Stimulated activated memory B cell treated with anti-CD40 and anti-IgM and Interleukin-4, amounts not matched to agents 10 μg/mL and 1 μg/mL and 100 μg/mL, for 72 hours (primary cell): Measurements from ENCODE around the gene ENPP6.

ENCODE experiments used
- ATAC-seq: fragments of 150-1000 bp; cut with Tn5 transposase; 2 replicates; pipeline ENCODE4 v1.10.0; 2021
- H3K27ac Mint-ChIP-seq: one replicate; pipeline ENCODE4 v1.8.0; 2022; ENCODE audit warnings: mild to moderate bottlenecking, mixed read lengths
- H3K27me3 Mint-ChIP-seq: one replicate; pipeline ENCODE4 v1.8.0; 2022; ENCODE audit warnings: mixed read lengths
- H3K36me3 Mint-ChIP-seq: one replicate; pipeline ENCODE4 v1.8.0; 2022; ENCODE audit warnings: mixed read lengths
- H3K4me1 Mint-ChIP-seq: one replicate; pipeline ENCODE4 v1.8.0; 2022; ENCODE audit warnings: mixed read lengths
- H3K4me3 Mint-ChIP-seq: one replicate; pipeline ENCODE4 v1.8.0; 2022; ENCODE audit warnings: mild to moderate bottlenecking, moderate library complexity, mixed read lengths
- H3K9me3 Mint-ChIP-seq: one replicate; pipeline ENCODE4 v1.8.0; 2022; ENCODE audit warnings: mixed read lengths

Gene ENPP6

DNA sequence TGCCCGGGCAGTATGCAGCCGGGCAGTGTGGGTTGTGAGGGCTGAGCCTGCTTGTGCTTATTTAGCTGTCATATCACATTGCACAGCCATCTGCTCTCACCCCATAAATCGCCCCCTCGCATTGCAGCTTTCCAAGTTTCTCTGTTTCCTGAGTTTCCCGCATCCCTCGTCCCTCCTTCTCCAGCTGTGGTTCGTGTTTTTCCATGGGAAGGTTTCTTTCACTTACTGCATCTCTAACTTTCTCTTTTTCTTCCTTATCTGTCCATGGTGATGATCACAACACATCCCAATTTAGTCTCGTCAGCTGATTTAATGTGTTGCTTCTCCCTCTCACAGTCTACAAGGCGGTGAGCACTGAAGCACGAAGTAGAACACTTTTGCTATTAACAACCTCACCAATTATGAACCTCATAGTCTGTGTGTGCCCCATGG, 118.1 kb downstream of the ENPP6 start:
- Mint-ChIP-seq H3K36me3 (no peaks in the 10 kb centered on the region), H3K4me3 (no peak overlapping the region), H3K27ac (no peak overlapping the region), H3K27me3 (peaks cover 39% of the 10 kb centered on the region), H3K4me1 (peaks cover 7% of the 10 kb centered on the region), H3K9me3 (no peaks in the 10 kb centered on the region)
- ATAC-seq: no peak

DNA sequence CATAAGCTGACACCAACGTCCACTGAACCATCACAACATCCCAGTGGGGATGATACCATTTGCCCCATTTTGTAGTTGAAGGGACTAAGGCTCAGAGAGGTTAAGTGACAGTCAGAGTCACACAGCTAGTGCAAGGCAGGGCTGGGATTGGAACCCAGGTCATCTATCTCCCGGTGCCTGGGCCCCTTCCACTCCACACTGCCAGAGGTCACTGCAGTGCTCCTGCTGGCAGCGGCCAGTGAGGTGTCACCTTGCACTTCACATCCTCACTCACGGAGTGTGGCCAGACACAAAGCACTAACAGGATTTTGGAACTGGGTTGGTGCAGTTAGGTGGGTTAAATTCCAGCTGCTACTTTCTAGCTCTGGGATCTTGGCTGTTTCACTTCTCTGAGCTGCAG, 118.7 kb downstream of the ENPP6 start:
- Mint-ChIP-seq H3K4me1 (peaks cover 7% of the 10 kb centered on the region), H3K27me3 (peaks cover 38% of the 10 kb centered on the region)
- no peak for ATAC-seq

DNA sequence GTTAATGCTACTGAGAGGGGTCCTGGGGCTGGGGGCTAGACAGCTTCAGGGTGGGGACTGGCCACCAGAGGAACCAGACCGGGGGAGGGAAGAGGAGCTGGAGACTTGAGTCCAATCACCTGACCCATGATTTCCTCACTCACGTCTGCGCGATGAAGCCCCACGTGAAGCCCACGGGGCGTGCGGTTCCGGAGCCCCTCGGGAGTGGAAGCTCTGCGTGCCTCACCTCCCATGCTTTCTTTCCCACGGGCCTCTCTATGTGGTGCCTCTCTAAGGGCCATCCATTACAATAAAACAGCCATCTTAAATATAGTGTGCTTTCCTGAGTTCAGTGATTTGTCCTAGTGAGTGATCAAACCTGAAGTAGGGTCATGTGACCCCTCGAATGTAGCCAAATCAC, 119.9 kb downstream of the ENPP6 start:
- Mint-ChIP-seq H3K36me3 (no peaks in the 10 kb centered on the region), H3K4me3 (no peak overlapping the region), H3K27me3 (peaks cover 38% of the 10 kb centered on the region), H3K4me1 (peaks cover 7% of the 10 kb centered on the region), H3K9me3 (no peaks in the 10 kb centered on the region), H3K27ac (no peak overlapping the region)
- ATAC-seq: no peak

More for the DNA sequence above, 118.7 kb downstream of the ENPP6 start:
- Mint-ChIP-seq H3K4me3 (no peak overlapping the region), H3K9me3 (no peaks in the 10 kb centered on the region), H3K36me3 (no peaks in the 10 kb centered on the region), H3K27ac (no peak overlapping the region)

DNA sequence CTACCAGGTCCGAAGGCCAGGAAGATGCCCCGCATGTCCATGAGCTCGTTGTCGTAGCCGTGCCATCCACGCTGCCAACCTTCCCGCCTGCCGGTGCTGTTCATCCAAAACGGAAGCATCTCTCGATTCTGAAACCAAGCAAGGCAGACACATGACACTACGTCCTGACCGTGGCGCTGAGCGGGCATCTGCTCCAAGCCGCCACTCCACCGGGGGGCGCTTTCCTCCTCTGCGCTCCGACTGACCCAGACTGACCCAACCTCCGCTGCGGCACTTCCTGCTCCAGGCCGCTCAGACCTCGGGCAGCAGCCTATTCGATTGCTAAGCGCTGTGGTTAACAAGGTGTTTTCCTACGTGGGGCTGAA, 120.5 kb downstream of the ENPP6 start:
- ATAC-seq: no peak
- no peaks in the 10 kb centered on the region for H3K36me3 Mint-ChIP-seq
- no peak overlapping the region for H3K27ac Mint-ChIP-seq

DNA sequence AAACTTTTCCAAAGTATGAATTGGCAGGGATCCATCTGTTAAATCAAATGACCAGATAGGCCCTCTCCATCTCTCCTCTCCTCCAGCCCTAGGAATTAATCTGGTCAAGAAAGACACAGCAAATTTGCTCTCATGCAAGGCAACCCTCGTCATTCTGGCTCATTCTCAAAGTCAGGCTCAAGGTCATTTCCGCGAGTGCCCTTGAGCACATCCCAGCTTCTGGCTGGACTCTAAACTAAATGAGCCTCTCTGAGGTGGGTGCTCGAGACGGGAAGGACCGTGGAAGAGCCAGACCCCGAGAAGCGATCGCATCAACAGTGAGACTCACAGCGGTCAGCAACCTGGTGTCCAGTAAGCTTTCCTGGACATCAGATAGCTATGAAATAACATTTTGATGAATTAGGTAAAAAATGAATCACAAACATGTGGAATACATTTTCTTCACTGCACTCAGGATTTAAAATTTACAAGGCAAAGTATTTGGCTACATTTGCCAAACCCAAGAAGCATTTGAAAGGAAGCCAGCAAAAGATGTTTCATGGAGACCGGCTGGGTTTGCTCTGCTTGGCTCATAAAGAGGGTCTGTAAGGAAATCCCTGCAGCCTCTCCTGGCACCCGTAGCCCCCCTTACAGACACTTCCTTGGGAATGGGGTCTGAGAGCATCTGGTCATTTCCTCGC, 121.0 kb downstream of the ENPP6 start:
- Mint-ChIP-seq H3K36me3 (no peaks in the 10 kb centered on the region), H3K27ac (no peak overlapping the region), H3K4me3 (peak overlapping the region; percentile 43), H3K4me1 (peaks cover 7% of the 10 kb centered on the region), H3K9me3 (no peaks in the 10 kb centered on the region), H3K27me3 (peaks cover 38% of the 10 kb centered on the region)
- no peak for ATAC-seq

More for the DNA sequence above, 120.5 kb downstream of the ENPP6 start:
- H3K4me3 Mint-ChIP-seq: peak overlapping the region; percentile 43
- peaks cover 7% of the 10 kb centered on the region for H3K4me1 Mint-ChIP-seq
- peaks cover 38% of the 10 kb centered on the region for H3K27me3 Mint-ChIP-seq
- no peaks in the 10 kb centered on the region for H3K9me3 Mint-ChIP-seq

DNA sequence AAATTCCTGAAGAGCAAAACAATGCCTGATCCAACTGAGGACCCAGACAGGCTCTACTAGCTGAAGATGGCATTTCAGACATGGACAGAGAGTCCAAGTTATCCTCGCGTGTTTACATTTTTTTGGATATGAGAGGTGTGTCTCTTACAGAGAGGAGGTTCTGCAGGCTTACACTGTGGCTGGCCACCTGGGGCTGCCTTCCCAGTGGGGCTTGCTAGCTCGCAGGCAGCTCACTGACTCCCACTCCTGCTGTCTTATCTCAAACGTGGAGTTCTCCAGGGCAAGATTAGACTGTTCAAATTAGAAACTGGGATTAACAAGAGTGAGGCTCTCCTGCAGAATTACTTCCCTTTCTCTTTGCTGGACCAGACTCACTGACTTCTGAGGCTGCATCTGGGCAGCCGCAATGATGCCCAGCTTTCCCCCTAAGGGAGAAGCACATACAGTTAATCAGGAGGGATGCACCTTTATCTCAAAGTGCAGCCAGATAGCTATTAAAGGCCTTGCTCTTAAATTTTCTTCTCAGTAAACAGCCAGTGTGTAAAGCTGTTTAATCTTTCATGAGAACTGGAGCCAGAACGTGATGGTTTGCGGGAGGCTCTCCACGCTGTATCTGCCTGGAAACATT, 123.0 kb downstream of the ENPP6 start:
- H3K4me3 Mint-ChIP-seq: no peak overlapping the region
- H3K9me3 Mint-ChIP-seq: no peaks in the 10 kb centered on the region
- H3K27ac Mint-ChIP-seq: no peak overlapping the region
- H3K27me3 Mint-ChIP-seq: peaks cover 34% of the 10 kb centered on the region
- no peaks in the 10 kb centered on the region for H3K36me3 Mint-ChIP-seq
- no peak for ATAC-seq
- H3K4me1 Mint-ChIP-seq: peaks cover 4% of the 10 kb centered on the region

DNA sequence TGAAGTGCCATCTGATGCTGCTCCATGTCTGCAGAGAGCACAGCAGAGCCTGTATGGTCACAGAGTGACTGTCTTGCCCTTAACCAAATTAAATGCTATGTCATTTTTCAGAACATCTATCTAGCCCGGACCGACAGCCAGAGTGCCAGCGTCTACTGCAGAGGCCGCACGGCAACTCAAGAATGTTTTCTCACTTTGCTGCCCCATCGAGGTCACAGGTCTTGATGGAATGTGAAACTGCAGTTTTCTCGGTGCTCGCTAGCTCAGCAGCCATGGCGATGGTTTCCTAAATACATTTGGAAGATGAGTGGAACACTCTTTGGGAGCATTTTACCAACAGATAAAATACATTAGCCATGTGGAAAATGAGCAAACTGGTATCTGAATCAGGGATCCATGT, 125.7 kb downstream of the ENPP6 start:
- H3K4me3 Mint-ChIP-seq: no peak overlapping the region
- no peak for ATAC-seq
- H3K9me3 Mint-ChIP-seq: no peaks in the 10 kb centered on the region
- H3K27me3 Mint-ChIP-seq: peaks cover 11% of the 10 kb centered on the region
- no peak overlapping the region for H3K27ac Mint-ChIP-seq
- H3K4me1 Mint-ChIP-seq: no peaks in the 10 kb centered on the region
- H3K36me3 Mint-ChIP-seq: no peaks in the 10 kb centered on the region

DNA sequence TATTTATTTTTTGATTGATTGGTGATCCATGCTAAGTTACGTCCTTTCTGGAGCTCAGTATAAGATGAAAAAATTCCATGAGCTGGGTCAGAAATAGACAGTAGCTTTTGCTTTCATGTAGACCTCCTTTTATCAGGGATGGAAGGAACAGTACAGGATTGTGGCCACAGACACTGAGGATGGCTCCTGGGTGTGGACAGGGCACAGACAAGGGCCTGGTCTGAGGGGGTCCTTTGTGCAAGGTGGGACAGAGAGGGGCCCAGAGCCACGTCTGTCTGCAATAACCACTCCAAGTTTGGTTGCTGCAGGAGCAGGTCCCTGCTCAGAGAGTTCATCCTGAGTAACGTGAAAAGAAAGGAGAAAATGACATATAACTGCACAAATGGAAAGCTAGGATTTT, 127.1 kb downstream of the ENPP6 start:
- Mint-ChIP-seq H3K4me3 (no peak overlapping the region), H3K27ac (no peak overlapping the region), H3K4me1 (no peaks in the 10 kb centered on the region), H3K36me3 (no peaks in the 10 kb centered on the region), H3K9me3 (no peaks in the 10 kb centered on the region), H3K27me3 (peaks cover 10% of the 10 kb centered on the region)
- no peak for ATAC-seq

DNA sequence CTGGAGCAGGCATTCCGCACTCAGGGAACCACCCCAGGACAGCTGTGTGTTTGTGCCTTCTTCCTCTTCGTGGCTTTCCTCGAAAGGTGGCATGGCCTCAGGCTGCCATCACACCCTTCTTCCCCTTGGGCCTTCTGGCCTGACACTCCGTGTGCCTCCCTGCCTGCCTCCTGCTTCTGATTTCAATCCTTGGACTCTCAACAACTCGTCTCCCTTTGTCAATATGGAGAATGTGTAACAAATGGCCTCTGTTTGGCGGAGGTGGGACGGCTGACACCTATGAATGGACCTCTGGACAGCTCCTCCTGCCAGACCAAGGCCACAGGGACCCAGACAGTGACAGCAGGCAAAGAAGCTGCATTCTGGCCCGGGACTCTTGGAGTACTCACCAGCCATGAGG, 137.0 kb downstream of the ENPP6 start:
- peaks cover 5% of the 10 kb centered on the region for H3K9me3 Mint-ChIP-seq
- no peak for ATAC-seq
- H3K27me3 Mint-ChIP-seq: peaks cover 59% of the 10 kb centered on the region

DNA sequence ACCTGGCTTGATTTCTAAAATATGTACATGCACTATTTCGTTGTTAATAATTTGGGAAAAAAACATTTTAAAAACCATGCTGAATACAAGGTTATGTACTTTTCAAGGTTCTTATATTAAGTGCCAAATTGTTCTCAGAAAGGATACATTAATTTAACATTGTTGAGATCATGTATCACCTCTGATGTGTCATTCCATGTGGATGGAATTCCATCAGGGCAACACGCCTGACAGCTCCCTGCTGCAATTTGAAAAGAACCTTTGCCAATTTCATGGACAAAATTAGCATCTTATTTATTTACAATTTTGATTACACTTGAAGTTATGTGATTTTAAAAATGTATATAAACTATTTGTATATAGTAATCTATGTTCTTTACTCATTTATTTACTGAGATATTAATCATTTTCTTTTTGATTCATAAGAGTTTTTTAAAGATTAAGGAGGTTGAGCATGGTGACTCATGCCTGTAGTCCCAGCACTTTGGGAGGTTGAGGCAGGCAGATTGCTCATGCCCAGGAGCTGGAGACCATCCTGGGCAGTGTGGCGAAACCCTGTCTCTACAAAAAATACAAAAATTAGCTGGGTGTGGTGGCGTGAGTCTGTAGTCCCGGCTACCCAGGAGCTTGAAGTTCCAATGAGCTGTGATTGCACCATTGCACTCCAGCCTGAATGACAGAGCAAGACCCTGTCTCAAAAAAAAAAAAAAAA, 142.8 kb downstream of the ENPP6 start:
- Mint-ChIP-seq H3K36me3 (no peaks in the 10 kb centered on the region), H3K4me3 (no peak overlapping the region), H3K4me1 (no peaks in the 10 kb centered on the region), H3K9me3 (peaks cover 8% of the 10 kb centered on the region), H3K27ac (no peak overlapping the region), H3K27me3 (peaks cover 30% of the 10 kb centered on the region)
- ATAC-seq: no peak

More for the DNA sequence above, 137.0 kb downstream of the ENPP6 start:
- H3K4me1 Mint-ChIP-seq: no peaks in the 10 kb centered on the region
- no peak overlapping the region for H3K4me3 Mint-ChIP-seq
- no peak overlapping the region for H3K27ac Mint-ChIP-seq
- H3K36me3 Mint-ChIP-seq: no peaks in the 10 kb centered on the region

DNA sequence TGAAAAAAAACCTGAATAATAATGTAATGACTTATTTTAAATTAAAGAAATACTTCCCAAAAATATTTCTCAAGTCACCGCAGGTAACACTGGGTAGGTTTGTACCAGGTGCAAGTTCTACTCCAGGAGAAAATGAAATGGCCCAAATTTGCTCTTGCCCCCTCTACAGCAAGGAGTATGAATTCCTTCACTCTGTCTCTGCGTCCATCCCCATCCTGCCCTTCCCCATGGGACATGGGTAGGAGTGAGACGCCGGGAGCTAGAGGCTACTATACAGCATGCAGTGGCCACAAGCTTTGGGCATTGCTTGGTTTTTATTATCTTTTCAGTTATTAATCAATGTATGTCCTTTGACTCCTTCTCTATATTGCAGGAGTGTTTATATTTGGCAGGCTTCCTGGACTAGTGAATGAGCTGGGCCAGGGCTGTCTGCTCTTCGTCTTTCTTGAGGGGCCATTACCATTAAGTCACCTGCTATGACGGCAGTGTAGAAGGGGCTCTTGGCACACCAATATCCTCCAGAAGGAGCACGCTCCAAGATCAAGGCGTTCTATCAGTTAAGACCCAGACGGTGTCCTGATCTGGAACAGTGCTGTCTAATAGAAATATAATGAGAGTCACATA, 149.6 kb downstream of the ENPP6 start:
- Mint-ChIP-seq H3K27me3 (no peaks in the 10 kb centered on the region), H3K4me3 (no peak overlapping the region), H3K9me3 (peaks cover 5% of the 10 kb centered on the region), H3K36me3 (no peaks in the 10 kb centered on the region), H3K4me1 (no peaks in the 10 kb centered on the region), H3K27ac (no peak overlapping the region)
- no peak for ATAC-seq

DNA sequence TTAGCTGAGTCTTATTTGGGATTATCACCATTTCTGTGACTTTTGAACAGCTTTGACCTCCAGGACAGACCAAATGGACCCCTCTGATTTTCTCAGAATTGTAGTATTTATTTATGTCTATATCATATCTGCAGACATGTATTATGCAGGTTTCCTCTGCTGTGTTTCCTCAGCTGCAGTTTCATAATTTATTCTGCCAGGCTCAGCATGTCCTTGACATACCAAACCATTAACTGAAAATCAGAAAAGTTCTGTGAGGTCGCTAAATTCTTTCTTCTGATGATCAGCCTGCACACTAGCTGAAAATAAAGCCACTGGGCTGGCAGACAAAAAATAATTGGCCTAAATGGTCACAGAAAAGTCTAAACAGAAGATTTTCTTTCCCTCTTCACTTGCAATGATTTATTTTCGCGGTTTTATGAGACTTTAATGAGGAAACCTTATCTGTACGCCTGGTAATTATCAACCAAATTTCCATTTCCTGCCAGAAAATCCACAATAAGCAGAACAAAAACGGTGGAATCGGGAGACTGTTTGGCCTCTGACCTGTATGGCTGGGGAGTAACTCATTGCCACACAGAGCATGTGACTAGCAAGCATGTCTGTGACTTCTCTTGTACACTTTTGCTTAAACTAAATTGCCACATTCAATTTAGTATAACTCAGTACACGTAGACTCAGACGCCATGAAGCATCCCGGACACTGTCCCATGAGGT, 150.9 kb downstream of the ENPP6 start:
- no peaks in the 10 kb centered on the region for H3K27me3 Mint-ChIP-seq
- no peaks in the 10 kb centered on the region for H3K4me1 Mint-ChIP-seq
- no peak overlapping the region for H3K27ac Mint-ChIP-seq
- no peak for ATAC-seq
- peaks cover 1% of the 10 kb centered on the region for H3K9me3 Mint-ChIP-seq
- H3K36me3 Mint-ChIP-seq: no peaks in the 10 kb centered on the region
- H3K4me3 Mint-ChIP-seq: no peak overlapping the region

DNA sequence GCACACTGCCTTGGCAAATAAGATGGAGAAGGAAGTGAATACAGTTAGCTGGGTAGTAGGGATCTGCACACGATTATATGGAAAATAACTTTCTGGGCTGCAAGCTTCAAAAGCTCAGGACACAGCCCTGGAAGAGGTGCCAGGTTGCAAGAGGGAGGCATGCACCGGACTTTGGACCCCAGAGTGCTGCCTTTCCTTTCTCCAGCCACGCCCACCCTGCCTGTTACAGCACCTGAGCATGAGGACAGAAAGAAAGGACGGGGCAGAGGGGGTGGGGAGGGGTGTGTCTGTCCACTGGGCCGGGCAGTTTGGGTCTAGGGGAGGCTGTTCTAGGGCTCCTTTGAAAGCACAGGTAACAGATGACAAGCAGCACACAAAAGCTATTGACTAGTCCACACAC, 152.8 kb downstream of the ENPP6 start:
- Mint-ChIP-seq H3K36me3 (no peaks in the 10 kb centered on the region), H3K4me1 (no peaks in the 10 kb centered on the region), H3K4me3 (no peak overlapping the region), H3K9me3 (no peaks in the 10 kb centered on the region), H3K27ac (no peak overlapping the region), H3K27me3 (no peaks in the 10 kb centered on the region)
- no peak for ATAC-seq

DNA sequence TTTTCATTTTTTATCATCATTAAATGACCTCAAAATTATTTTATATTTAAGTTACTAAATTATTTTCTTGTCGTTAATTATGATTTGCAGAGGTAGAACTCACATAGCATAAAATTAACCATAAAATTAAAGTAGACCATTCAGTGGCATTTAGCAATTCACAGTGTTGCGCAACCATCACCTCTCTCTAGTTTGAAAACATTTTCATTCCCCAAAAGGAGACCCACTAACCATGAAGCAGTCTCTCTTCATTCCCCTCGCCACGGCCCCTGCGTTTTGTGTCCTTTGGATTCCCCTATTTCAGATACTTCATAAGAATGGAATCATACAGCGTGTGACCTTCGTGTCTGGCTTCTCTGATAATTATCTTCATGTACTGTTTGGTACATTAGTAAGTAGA, 154.9 kb downstream of the ENPP6 start:
- Mint-ChIP-seq H3K36me3 (no peaks in the 10 kb centered on the region), H3K27me3 (no peaks in the 10 kb centered on the region), H3K27ac (no peak overlapping the region), H3K4me3 (no peak overlapping the region), H3K4me1 (no peaks in the 10 kb centered on the region), H3K9me3 (no peaks in the 10 kb centered on the region)
- no peak for ATAC-seq

DNA sequence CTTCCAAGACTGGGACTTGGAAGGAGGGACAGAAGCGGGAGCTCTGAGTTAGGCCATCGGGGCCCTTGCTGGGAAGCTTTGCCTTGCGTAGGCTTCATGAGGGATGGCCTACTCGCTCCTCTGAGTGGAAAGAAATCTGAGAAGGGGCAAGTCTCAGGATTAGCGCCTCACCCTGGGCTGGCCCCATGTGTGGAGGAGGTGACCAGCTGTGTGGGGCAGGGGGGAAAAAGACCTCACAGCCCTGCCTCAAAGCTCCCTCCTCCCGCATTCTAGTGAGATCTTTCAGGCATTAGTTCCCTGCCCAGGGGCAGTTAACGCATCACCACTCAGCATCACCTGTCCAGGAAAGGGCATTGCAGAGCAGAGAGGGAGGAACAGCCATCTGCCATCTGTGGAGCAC, 156.1 kb downstream of the ENPP6 start:
- no peaks in the 10 kb centered on the region for H3K36me3 Mint-ChIP-seq
- no peaks in the 10 kb centered on the region for H3K4me1 Mint-ChIP-seq
- no peaks in the 10 kb centered on the region for H3K9me3 Mint-ChIP-seq
- H3K4me3 Mint-ChIP-seq: no peak overlapping the region
- ATAC-seq: no peak
- H3K27me3 Mint-ChIP-seq: no peaks in the 10 kb centered on the region
- no peak overlapping the region for H3K27ac Mint-ChIP-seq
